Measurements from ENCODE around the gene PDE6D.
A peak's percentile ranks its signal among the peaks of the same experiment; 100 is the strongest.

PDE6D gene

GRCh38 chr2:231795525-231796327, 14.6 kb upstream of the PDE6D start (continued):
- TF ChIP-seq ZNF692 (tag by site-specific recombination; IDR thresholded peaks at IDR 0.05) (no peak), ZNF362 (tag by site-specific recombination; IDR thresholded peaks at IDR 0.05) (no peak), ZNF37A (tag by site-specific recombination; IDR thresholded peaks at IDR 0.05) (no peak), ZSCAN30 (tag by site-specific recombination; IDR thresholded peaks at IDR 0.05) (peak; percentile 46; the same call in 1 of the 2 replicates), ZNF791 (tag by site-specific recombination; IDR thresholded peaks at IDR 0.05) (no peak), IKZF3 (tag by site-specific recombination; IDR thresholded peaks at IDR 0.05) (peak; percentile 55; the same call in 1 of the 2 replicates), ZNF133 (tag by site-specific recombination; IDR thresholded peaks at IDR 0.05) (no peak), HOXC10 (CRISPR knock-in tag; IDR thresholded peaks at IDR 0.05) (no peak), ZNF488 (tag by site-specific recombination; IDR thresholded peaks at IDR 0.05) (no peak), ZNF202 (tag by site-specific recombination; IDR thresholded peaks at IDR 0.05; ENCODE audit: borderline replicate concordance) (no peak), ZNF777 (tag by site-specific recombination; IDR thresholded peaks at IDR 0.05; ENCODE audit: borderline replicate concordance) (no peak), ZNF555 (tag by site-specific recombination; conservative IDR thresholded peaks at IDR 0.05) (no peak), TRIM28 (IDR thresholded peaks at IDR 0.05; ENCODE audit: borderline replicate concordance, low read length) (no peak), ZFP41 (tag by site-specific recombination; IDR thresholded peaks at IDR 0.05; ENCODE audit: borderline replicate concordance) (no peak), ZNF561 (tag by site-specific recombination; IDR thresholded peaks at IDR 0.05; ENCODE audit: borderline replicate concordance) (no peak), ZNF513 (tag by site-specific recombination; IDR thresholded peaks at IDR 0.05) (no peak), ZNF214 (tag by site-specific recombination; IDR thresholded peaks at IDR 0.05; ENCODE audit: borderline replicate concordance) (no peak), CTCF (tag by site-specific recombination; IDR thresholded peaks at IDR 0.05) (peak; percentile 94), ZBTB6 (tag by site-specific recombination; IDR thresholded peaks at IDR 0.05) (no peak), YY1 (tag by site-specific recombination; IDR thresholded peaks at IDR 0.05) (no peak), EGR2 (tag by site-specific recombination; IDR thresholded peaks at IDR 0.05; ENCODE audit: low read depth) (no peak), PRDM1 (tag by site-specific recombination; IDR thresholded peaks at IDR 0.05) (no peak), ZNF449 (tag by site-specific recombination; IDR thresholded peaks at IDR 0.05) (no peak), ZNF76 (tag by site-specific recombination; IDR thresholded peaks at IDR 0.05; ENCODE audit: borderline replicate concordance, low read depth) (no peak), MZF1 (tag by site-specific recombination; IDR thresholded peaks at IDR 0.05; ENCODE audit: borderline replicate concordance) (no peak), ZNF623 (tag by site-specific recombination; IDR thresholded peaks at IDR 0.05) (no peak), ZNF174 (tag by site-specific recombination; IDR thresholded peaks at IDR 0.05) (no peak), ZNF776 (tag by site-specific recombination; IDR thresholded peaks at IDR 0.05; ENCODE audit: borderline replicate concordance) (no peak), ZNF571 (tag by site-specific recombination; IDR thresholded peaks at IDR 0.05) (no peak), ZNF433 (tag by site-specific recombination; IDR thresholded peaks at IDR 0.05; ENCODE audit: low read depth) (no peak), ZNF549 (tag by site-specific recombination; IDR thresholded peaks at IDR 0.05) (no peak)

Measured in HEK293 (cell line).